Fibroblast of skin of back (primary cell): ENCODE results near the gene GASK1B.

Experiments
- DNase-seq: peaks from one replicate; pipeline ENCODE4 v3.0.0-alpha.2; 2013

GASK1B gene

DNA sequence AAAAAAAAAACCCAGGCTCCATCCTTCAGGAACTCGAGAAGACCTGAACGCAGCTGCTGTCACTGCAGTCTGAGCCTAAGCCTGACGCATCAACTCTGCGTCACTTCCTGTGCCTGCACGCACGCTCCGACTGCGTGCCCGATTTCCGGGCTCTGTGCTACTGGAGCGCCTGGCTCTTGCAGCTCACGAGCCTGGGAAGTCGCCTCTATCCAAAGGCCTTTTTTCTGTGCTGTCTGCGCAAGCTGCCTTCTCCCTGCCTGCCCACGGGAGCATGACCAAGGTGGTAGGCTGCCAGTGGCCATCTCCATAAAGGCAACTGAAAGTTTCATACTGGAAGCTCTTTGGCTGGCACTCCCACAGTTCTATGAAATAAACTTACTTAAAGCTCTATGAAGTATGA, 9.9 kb upstream of the GASK1B start:
- DNase-seq: no peak

DNA sequence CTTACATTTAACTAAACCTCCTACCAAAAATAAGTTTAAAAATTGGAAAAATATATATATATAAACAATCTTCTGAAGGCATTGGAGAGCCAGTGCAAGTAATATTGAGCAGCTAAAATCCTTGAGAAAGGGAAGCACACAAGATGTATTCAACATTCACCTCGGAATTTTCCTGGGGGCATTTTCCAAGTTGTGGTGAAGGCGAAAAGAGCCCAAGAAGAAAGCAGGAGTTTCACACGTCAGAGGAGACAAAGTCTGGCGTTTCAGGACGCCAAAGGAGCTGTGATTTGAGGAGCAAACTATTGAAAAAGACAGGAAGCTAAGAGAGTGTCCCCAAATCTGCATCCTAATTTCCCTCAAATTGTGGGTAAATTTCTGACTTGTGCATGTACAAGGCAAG, 9.1 kb upstream of the GASK1B start:
- DNase-seq: no peak

DNA sequence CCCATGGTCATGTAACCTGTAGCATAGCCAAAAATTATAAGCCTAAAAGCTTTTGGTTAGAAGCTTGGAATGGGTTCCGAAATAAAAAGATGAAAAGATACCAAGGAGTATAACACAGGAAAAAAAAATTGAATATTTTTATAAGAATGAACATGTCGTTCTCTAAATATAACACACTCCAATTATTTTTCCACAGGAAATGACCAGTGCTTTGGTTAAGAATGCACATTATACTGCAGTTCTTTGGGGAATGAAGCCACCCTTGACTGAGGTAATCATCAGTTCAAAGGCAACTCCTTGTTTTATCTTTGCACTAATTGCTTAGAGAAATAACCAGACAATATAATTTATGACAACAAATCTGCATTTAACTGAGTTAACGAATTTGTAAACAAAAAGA, 6.6 kb upstream of the GASK1B start:
- no peak for DNase-seq

DNA sequence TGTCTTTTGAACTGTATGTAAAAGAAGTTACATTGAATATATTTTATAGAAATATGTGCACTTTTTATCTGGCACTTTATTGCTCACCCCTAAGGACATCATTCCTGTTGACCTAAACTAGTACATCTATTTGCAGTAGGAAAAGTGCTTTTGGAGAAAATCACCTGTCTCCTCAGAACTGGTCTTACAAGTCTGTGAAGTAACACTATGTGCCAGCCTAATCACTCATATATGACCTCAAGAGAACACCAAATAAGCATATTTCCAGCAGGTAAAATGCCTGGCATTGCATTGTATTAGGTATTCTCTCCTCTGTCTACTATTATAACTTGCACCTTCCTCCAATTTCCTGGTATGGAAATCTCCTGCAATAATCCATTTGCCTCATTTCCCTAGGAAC, 4.0 kb upstream of the GASK1B start:
- no peak for DNase-seq

DNA sequence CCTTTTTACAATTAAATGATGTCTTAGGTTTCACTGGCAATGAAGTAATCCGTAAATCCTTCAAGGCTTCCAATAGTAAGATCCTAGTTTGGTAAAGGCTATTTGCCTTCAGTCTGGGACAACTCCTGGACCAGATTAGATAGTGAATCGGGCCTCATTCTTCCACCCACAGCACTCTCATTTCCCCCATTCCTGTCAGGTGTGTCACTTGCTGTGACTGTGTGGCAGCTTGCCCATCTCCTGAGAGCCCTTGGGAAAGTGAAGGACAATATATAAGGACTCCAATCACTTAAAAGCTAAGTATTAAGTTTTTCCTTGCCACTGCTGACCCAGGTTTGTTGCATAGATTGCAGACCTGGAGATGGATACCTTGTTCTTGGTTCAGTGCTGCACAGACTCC, 3.3 kb upstream of the GASK1B start:
- DNase-seq: peak; percentile 55

DNA sequence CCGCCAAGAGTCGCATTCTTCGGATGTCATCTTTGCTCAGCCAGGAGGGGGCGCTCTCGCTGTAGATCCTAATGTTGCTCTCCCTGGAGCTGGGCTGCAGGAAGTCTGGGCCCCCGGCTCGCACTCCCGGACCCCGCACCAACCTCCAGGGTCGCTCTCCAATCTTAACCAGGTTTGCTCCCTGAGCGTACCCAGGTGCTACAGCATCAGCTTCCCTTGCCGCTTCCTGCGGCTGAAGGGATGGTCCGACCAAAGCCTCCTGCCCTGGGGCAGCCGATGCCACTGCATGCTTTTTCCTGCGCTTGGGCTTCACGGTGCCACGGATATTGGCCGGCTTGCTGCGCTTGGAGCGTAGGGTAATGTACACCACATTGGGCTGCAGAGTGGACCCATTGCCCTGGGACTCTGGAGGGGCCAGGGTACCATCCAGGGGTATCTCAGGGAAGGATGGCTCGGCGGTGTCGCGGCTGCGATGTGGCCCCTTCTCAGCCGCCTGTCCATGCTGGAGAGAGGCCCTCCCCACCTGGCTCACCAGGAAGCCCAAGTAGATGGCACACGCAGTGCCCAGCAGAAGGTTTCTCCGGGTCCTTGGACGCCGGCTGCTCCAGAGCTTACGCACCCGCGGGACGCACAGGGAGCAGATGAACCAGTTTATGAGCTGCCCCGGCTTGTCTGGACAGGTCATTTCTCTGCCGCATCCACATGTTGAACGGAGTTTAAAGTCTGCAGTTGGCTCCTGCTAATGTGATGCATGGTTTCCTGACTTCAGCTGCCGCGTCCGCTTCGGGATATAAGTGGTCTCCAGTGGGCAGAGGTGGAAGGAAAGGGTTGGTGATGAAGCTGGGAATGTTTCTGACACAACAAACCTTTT, 1.9 kb downstream of the GASK1B start:
- DNase-seq: no peak

DNA sequence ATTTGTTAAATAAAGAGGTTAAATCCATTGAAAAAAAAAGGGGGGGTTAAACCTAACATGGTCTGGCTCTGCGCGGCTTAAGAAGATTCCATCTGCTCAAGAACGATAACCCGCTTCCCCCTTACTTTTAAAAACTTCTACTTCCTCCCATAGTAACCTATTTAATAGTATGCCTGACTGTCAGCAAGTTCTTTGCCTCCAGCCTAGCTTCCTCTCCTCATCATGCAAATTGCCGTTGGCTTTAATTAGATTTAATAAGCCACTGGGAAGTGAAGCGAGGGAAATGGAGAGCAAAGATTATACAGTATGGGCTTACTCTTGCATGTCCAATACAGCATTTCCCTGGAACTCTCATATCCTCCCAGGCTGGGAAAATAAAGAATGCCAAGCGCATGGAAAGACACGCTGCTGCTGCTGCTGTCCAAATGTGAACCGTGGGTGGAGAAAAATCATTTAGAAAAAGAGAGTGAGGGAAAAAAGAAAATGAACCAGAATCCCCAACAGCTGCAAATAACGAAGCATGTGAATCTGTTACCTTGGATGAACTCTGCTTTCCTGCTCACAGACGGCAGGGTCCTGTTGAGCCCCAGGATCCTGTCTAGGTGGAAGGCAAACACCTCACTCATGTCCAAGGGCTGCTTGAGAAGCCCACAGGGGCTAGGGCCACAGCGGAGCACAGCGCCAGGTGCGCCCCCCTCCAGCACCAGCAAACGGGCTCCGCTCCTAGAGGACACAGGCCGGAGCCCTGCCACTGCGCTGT, 2.7 kb downstream of the GASK1B start:
- peak; percentile 9 for DNase-seq

DNA sequence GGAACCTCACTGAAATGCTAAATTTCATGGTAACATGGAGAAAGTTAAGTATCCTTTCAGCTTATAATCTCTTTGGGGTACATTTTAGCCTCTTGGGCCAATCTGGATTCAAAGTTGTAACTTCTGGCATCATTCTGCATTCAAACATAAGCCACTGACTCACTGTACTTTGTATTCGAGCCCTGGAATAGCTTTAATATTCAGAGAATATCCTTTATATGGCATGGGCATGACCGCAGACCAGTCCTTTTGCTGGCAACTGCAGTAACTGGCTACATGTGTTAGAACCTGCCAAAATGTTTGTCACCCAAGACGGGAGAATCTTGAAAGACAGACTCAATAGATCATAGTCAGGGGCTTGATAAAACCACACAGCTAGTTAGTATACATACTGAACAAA, 3.3 kb downstream of the GASK1B start:
- DNase-seq: no peak

DNA sequence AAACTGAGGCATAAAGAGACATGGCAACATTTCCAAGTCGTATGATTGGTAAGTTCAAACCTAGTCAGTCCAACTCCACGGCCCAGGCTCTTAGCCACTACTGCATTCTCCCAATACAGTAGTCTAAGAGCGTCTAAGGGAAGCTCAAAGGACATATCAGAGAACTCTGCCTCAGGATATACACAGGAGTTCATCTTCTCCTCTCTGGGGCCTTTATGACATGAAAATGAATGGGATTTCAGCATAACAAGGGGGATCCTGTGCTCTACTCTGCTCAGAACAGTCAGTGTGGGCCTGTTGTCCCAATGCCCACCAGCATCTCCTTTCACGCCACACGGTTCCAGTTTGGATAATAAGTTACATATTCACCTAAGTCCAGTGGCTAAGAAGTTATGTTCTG, 4.2 kb downstream of the GASK1B start:
- no peak for DNase-seq

DNA sequence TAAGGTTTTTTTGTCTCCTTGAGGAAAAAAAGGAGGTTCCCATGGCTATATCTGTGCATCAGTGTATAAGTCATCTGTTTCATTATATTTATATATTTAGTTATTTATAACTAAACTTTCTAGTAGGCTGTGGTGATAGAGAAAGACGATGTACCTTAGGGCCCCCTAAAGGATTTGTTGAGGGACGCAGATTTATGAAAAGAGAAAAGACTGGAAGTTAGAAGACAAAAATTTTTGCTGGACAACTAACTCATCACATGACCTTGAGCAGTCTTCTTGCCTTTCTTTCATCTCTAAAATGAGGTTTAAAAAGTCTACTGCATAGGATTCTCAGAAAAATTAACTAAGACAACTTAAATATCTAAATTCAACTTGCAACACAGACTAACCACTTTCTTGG, 6.1 kb downstream of the GASK1B start:
- no peak for DNase-seq

DNA sequence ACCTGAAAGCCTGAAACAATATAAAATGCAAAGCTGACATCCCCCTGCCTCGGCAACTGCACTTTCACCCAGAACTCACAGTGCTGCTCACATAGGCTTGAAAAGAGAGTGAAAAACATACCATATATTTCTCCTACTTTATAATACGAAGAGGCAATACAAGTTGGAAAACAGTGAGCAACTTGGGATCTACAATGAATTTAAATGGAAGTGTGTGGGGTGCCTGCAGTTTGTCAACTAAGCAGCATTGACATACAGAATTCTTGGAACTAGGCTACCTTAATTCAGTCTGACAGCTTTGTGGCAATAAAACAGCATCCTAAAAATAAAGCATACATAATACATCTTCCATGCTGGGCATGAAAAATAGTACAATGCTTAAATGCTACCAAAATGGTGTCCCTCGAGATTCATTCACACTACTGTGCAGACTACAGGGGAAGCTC, 8.0 kb downstream of the GASK1B start:
- DNase-seq: no peak

DNA sequence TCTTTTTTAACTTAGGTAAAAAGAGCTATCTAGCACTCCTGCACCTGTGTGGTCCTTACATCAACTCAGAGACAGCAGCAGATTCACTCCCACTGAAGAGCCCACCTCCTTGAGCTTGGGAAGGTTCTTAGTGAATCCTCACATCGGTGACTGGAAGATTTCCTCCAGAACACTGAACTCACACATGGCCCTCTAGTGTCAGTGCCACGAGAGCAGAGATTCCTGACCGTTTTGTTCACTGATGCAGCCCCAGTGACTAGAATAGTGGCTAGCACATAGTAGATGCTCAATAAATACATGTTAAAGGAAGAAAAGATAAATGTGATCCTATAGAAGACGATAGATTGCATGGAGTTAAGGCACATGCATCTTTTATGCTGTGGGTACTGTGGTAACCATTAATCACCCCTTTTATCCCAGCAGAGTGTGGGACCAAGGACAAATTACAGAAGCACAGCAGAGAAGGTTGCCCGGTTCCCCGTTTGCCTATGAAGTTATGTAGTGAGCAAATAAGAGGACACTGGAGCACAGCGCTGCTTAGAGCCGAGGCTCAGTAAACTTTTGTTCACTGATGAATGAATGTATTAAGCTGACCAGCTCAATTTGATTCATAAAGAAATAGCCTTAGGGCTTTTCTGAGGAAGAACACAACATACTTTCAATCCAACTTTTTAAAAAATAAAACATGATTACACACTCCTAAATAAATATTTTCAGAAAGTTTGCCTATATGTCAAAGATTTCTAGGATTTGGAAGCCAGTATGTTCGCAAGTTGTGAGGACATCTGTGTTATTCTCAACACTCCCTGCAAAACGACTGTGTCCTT, 8.7 kb downstream of the GASK1B start:
- DNase-seq: no peak

DNA sequence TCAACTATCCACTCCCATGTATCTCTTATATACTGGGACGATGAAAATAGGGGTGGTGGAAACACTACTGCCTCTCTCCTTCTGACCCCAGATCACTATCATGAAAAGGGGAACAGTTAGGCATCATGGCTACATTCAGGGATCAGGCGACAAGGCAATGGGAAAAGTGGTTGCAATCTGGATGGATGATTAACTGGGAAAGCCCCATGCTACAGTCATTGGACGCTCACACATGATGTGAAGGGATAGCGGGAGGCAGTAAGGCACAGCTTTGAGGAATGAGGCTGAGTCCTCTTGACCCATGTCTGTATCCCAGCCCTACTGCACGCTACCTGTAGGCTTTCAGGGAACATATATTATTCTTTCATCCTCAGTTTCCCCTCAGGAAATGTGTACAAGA, 10.2 kb downstream of the GASK1B start:
- no peak for DNase-seq

DNA sequence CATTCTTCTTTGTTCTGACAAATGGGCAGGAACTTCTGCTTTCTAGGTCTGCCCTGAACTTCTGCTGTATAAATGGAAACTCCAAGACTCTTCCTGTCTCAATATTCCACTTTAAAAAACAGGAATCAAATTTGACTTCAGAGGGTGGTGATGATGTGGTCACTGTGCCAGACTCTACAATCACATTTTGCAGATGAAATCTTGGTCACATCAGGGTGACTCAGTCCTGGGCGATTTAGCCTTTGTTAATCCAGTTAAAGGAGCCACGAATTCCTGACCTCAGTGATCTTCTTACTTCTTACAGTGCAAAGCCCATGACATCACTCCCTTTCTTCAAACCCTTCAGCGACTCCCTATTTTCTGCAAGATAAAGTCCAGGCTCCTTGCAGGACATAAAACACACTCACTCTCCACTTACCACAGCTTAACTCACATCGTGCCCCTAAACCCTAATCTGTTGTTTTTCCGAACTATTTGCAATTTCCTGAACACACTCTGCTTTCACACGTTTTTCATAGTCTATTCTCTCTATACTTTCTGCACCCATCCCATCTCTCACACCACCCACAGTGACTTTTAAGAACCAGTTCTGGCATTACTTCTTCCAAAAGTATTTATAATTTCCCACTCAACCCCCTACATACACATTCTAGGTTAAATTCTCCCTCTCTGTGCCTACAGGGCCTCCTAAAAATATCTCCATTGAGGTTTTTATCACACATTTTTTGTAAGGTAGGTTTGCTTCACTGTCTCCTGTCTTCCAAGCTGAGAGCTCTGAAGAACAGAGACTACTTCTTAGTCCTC, 11.1 kb downstream of the GASK1B start:
- peak; percentile 84 for DNase-seq

DNA sequence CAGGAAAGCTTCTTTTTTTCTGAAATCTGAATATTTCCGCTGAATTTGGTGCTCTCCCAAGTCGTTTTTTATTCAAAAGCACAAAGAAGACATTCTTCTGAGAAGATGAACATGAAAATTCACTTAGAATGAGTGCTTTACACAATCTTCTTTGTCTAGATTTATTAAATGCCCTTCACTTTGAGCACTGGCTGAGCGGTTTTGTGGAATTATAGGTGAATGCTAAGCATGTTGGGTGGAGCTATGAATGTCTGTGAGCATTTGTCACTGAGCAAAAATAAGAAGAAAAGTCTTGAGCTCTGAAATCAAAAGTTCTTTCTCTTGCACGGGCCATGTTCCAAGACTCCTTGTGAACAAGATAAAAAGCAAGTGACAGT, 13.1 kb downstream of the GASK1B start:
- no peak for DNase-seq

DNA sequence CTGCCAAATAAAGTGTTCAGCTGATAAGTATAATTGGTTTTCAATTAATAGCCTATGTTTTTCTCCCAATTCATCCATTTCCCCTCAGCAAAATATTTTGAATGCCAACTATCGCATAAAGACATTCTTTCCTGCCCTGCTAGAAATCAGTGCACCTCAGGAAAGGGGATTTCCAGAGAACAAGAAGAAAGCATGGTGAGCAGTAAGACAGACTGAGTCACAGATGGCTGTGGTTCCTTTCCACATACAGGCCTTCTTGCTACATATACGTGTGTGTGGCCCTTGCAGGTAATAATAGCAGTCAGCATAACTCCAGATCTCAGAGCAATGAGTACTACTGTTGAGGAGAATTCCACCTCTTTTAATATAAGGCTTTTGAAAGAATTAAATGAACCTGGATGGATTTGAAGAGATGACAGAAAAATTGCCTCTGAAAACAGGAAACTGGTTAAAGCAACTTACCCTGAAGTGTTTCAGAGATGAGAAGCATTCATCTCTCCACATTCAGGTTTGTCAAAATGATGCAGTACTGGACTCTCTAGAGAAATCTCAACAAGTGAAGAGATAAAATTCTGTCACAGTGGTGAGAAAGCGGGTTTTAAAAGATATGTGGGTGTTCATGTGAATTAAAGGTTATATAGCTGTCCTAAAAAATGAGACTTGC, 13.6 kb downstream of the GASK1B start:
- DNase-seq: peak; percentile 35

DNA sequence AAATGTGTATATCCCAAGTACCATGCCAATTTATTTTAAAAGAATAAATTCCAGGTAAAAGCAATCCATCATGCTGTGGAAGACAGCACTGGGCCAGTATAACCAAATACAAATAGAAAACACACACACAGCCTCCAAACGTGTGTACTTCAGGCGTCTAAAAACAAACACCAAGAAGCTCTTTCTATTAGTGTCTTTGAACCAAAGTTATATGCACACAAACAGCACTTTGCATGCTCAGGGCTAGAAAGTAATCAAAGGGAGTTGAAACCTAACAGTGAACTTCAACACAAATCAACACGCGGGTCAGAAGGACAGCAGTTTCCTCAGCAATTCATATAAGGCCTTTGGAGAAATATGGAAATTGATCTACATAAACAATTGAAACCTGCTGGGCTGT, 15.4 kb downstream of the GASK1B start:
- DNase-seq: no peak

DNA sequence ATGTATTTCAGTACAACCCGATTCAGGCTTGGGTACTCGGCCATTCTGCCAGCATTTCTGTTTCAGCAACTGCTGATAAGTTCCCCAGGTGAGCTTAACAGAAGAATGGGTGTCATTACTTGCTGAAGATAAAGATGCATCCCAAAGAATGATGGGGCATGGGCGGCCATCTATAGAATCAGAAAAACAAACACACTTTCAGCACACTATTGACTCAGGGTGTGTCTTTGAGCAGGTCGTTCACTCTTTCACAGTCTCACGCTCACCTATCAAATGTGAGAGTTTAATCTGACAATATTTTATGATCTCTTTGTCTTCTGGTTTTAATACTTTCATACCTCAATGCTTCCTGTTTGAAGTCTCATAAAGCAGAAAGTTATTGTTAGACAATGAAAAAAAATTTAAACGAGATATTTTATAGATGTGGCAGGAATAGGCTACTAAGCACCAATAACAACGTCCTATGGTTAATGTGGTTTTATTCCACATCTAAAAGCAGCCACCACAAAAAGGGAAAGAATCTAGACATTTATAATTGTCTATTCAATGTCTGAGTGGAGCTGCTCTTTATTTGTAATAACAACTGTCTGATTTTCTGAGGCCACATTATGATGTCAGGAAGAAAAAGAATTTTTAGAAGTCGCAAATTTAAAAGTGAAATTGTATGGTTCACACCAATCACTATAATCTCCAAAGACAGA, 17.0 kb downstream of the GASK1B start:
- DNase-seq: no peak

DNA sequence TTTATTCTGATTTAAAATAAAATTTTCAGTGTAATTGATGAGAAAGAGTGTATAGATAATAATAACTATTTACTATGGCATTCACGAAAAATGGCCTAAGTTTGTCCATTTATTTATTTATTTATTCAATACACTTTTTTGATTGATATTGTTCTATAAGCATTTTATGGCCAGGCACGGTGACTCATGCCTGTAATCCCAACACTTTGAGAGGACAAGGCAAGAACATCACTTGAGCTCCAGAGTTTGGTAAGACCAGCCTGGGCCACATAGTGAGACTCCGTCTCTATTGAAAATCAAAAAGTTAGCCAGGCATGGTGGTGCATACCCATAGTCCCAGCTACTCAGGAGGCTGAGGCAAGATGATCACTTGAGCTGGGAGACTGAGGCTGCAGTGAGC, 25.7 kb downstream of the GASK1B start:
- no peak for DNase-seq

DNA sequence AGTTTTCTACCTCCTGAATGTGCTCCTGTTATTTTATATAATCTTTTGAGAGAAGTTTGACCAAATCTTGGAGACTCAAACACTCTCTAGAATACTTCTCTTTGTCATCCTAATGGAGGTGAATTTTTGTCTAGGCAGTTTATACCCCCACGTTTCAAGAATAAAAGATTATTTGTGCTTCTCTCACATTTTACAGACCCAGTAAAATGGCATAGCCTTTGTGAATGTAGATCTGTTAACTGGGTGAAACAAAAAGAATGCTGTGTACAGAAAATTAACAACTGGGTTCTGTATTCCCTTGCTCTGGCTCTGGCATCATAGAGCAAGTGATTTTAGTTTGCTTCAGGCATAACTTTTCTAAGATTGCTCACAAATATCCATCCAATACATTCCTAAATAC, 26.1 kb downstream of the GASK1B start:
- DNase-seq: no peak

DNA sequence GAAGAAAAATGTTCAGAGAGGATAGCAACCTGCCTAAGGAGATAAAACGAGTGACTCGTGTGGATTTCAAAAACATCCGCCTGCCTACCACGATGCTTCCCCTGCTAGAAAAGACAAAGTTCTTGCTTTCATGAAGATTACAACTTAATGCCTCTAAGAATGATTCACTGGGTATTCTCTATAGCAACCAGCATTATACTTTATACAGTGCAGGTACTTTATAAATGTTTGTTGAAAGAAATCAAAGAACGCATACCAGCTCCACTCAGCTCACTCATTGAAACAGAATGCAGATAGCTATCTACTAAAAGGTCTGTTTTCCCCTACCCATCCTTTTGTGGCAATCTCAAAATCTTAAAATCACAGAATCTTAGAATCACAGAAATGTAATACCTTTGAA, 33.7 kb downstream of the GASK1B start:
- DNase-seq: no peak
